ENCODE results near the gene LCNL1. TPM values are rescaled to one million over a fixed set of nuclear protein-coding genes. Genes with fewer than 3 reads are reported as not detected.
A peak's percentile ranks its signal among the peaks of the same experiment; 100 is the strongest.

The LCNL1 gene
- total RNA-seq, 1 donor: 0.10 TPM

DNA sequence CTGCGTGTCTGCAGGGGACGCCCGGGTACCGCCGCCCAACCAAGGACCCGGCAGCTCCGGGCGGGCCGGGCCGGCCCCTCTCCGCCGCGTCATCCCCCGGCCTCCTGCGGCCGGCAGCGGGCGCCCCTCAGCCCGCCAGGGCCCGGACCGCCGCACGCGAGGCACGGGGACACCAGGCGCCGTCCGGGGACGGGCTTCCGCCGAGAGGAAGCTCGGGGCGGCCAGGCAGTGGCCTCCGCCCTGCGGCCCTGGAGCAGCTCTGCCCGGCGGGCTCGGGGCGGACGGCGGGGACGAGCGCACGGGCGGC lies 38.6 kb upstream of the LCNL1 start:
- no peaks in the 10 kb centered on the region for H3K9me3 ChIP-seq (ENCODE audit: low read depth, low read length)
- no peaks in the 10 kb centered on the region for H3K27me3 ChIP-seq (ENCODE audit: insufficient read depth, low read length)
- peak overlapping the region; percentile 79 for H3K4me3 ChIP-seq (ENCODE audit: low read length)
- peaks cover 24% of the 10 kb centered on the region for H3K4me1 ChIP-seq (ENCODE audit: insufficient read depth, low read length)

DNA sequence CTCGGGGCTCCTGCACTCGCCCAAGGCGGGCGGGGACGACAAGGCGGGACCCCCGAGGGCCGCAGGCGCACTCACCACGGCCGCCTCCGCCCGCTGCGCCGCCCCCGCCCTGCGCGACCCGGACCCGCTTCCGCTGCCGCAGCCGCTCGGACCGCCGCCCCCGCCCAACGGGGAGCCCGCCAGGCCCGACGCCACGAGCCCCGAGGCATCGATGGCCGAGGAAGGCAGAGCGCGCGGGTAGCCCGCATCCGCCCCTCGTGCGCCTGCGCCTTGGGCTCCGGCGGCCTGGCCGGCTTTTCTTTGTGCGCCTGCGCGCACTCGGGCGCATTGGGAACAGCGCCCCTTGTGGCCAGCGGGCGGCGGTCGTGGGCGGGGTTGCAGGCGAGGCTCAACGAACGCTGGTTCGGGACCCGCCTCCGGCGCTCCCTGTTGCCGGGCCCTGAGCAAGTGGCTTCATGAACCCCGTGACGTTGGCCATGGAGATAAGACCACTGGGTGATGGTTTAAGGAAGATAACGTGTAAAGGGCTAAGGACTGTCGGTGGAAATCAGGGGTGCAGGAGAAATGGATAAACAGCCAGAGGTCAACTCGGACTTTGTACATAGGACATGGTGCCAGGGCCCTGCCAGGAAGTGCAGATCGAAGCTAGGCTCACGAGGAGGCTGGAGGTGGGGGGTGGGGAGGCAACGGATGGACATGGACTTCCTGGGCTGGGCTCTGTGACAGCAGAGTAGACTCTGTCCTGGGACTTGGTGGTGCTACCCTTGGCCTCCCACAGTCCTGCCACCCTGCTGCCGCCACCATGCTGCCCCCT lies 38.1 kb upstream of the LCNL1 start, which contains the start of the genes C8G and FBXW5:
C8G (plus strand) TSS at position 725 of the 814 bp plus-strand sequence; CDS start at position 803, 78 bp downstream.
FBXW5 (minus strand) TSS at position 220 of the 814 bp plus-strand sequence. CDS start 655 bp downstream, outside the sequence.
- Histone ChIP-seq H3K4me1 (ENCODE audit: insufficient read depth, low read length) (peaks cover 25% of the 10 kb centered on the region), H3K27me3 (ENCODE audit: insufficient read depth, low read length) (no peaks in the 10 kb centered on the region), H3K9me3 (ENCODE audit: low read depth, low read length) (no peaks in the 10 kb centered on the region), H3K4me3 (ENCODE audit: low read length) (peak within 1 kb of the TSS; percentile 79)

- H3K9me3 ChIP-seq (ENCODE audit: low read depth, low read length): no peaks in the 10 kb centered on the region
- H3K27me3 ChIP-seq (ENCODE audit: insufficient read depth, low read length): no peaks in the 10 kb centered on the region
- H3K4me1 ChIP-seq (ENCODE audit: insufficient read depth, low read length): peaks cover 31% of the 10 kb centered on the region
- H3K4me3 ChIP-seq (ENCODE audit: low read length): no peak overlapping the region
Observed at GRCh38 chr9:136945333-136946227, 37.2 kb upstream of the LCNL1 start.

DNA sequence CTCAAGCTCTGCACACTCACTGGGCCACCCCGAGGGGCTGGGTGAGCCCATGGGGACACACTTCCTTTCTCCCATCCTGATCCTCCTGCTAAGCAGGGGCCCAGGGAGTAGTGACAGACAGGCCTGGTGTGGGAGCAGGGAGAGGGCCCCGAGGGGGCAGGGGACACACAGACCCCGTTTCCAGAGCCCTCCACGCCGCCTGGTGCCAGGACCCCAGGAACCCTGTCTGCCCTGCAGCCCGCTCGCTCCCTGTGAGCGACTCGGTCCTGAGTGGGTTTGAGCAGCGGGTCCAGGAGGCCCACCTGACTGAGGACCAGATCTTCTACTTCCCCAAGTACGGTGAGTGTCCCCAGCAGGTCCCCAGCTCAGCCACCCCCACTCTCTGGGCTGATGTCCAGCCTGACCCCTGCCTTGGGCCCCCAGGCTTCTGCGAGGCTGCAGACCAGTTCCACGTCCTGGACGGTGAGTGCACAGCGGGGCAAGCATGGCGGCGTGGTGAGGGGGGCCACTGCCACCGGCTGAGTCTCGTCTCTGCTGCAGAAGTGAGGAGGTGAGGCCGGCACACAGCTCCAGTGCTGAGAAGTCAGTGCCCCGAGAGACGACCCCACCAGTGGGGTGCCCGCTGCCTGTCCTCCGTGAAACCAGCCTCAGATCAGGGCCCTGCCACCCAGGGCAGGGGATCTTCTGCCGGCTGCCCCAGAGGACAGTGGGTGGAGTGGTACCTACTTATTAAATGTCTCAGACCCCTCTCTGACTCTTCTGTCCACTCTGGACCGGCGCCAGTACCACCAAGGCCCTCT lies 36.4 kb upstream of the LCNL1 start:
- H3K4me3 ChIP-seq (ENCODE audit: low read length): no peak overlapping the region
- no peaks in the 10 kb centered on the region for H3K9me3 ChIP-seq (ENCODE audit: low read depth, low read length)
- peaks cover 35% of the 10 kb centered on the region for H3K4me1 ChIP-seq (ENCODE audit: insufficient read depth, low read length)
- no peaks in the 10 kb centered on the region for H3K27me3 ChIP-seq (ENCODE audit: insufficient read depth, low read length)

GRCh38 chr9:136947028-136947891 lies 35.5 kb upstream of the LCNL1 start:
- H3K4me3 ChIP-seq (ENCODE audit: low read length): no peak overlapping the region
- no peaks in the 10 kb centered on the region for H3K27me3 ChIP-seq (ENCODE audit: insufficient read depth, low read length)
- no peaks in the 10 kb centered on the region for H3K9me3 ChIP-seq (ENCODE audit: low read depth, low read length)
- peaks cover 35% of the 10 kb centered on the region for H3K4me1 ChIP-seq (ENCODE audit: insufficient read depth, low read length)

DNA sequence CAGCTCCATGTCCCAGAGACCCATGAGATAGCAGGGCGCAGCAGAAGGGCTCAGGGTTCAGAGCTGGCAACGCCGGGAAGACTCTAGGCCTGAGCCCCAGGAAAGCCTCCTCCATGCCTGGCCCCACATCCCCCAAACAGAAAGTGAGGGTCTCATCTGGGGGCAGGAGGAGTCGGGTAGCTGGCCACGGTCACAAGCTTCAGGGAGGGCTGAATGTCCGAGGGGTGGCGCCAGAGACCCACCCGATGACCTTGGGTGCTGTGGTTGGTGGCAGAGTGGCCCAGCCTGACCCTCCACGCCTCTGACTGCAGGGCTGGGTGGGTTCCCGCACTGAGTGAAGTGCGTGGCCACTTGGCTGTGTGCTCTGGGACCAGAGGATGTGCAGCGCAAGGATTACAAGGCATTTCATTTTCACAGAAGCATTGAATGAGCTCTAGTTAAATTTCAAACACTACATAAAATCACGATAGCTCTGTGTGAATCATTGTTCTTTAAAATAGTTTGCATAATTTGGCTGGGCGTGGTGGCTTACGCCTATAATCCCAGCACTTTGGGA lies 34.8 kb upstream of the LCNL1 start:
- Histone ChIP-seq H3K9me3 (ENCODE audit: low read depth, low read length) (no peaks in the 10 kb centered on the region), H3K27me3 (ENCODE audit: insufficient read depth, low read length) (no peaks in the 10 kb centered on the region), H3K4me1 (ENCODE audit: insufficient read depth, low read length) (peaks cover 33% of the 10 kb centered on the region), H3K4me3 (ENCODE audit: low read length) (no peak overlapping the region)

GRCh38 chr9:136949239-136949816 lies 33.5 kb upstream of the LCNL1 start:
- Histone ChIP-seq H3K4me3 (ENCODE audit: low read length) (peak overlapping the region; percentile 46), H3K4me1 (ENCODE audit: insufficient read depth, low read length) (peaks cover 26% of the 10 kb centered on the region), H3K27me3 (ENCODE audit: insufficient read depth, low read length) (no peaks in the 10 kb centered on the region), H3K9me3 (ENCODE audit: low read depth, low read length) (no peaks in the 10 kb centered on the region)

DNA sequence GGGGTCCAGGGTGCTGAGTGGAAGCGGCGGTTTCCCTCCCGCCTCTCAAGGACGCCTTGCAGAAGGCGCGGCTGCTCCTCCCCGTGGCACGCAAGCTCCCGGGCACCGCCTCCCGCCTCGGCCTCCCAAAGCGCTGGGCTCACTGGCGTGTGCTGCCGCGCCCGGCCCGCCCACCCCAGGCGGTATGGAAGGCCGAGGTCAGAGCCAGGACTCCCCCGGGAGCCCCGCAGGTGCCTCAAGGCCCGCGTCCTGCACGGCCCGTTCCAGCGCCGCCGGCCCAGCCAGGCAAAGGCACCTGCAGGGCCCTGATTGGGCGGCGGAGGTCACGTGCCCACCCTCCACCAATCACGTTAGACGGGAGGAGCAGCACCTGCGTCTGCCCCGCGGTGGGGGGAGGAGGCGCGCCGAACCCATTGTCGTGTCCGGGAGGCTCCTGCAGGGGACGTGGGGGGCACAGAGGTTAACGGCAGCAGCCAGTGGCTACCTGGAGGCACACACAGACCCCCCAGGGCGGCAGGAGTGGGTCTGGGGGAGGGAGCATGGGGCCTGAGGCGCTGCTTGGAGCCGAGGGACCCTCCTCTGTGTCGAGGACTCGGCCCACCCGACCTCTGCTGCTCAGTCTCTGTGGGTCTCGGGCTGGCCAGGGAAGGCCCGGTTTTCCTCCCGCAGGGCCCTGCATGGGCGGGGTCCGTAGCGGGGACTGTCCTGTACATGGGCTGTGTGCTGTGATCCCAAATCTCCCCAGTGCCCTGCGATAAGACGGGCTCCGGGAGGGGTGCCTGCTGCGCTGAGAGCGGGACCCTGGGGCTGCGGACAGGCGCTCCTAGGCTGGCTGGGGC lies 32.8 kb upstream of the LCNL1 start:
- Histone ChIP-seq H3K27me3 (ENCODE audit: insufficient read depth, low read length) (no peaks in the 10 kb centered on the region), H3K4me1 (ENCODE audit: insufficient read depth, low read length) (peaks cover 22% of the 10 kb centered on the region), H3K9me3 (ENCODE audit: low read depth, low read length) (no peaks in the 10 kb centered on the region), H3K4me3 (ENCODE audit: low read length) (peak overlapping the region; percentile 46)

- Histone ChIP-seq H3K9me3 (ENCODE audit: low read depth, low read length) (no peaks in the 10 kb centered on the region), H3K27me3 (ENCODE audit: insufficient read depth, low read length) (no peaks in the 10 kb centered on the region), H3K4me3 (ENCODE audit: low read length) (no peak overlapping the region), H3K4me1 (ENCODE audit: insufficient read depth, low read length) (peaks cover 19% of the 10 kb centered on the region)
Observed at GRCh38 chr9:136950656-136951276, 32.0 kb upstream of the LCNL1 start.

DNA sequence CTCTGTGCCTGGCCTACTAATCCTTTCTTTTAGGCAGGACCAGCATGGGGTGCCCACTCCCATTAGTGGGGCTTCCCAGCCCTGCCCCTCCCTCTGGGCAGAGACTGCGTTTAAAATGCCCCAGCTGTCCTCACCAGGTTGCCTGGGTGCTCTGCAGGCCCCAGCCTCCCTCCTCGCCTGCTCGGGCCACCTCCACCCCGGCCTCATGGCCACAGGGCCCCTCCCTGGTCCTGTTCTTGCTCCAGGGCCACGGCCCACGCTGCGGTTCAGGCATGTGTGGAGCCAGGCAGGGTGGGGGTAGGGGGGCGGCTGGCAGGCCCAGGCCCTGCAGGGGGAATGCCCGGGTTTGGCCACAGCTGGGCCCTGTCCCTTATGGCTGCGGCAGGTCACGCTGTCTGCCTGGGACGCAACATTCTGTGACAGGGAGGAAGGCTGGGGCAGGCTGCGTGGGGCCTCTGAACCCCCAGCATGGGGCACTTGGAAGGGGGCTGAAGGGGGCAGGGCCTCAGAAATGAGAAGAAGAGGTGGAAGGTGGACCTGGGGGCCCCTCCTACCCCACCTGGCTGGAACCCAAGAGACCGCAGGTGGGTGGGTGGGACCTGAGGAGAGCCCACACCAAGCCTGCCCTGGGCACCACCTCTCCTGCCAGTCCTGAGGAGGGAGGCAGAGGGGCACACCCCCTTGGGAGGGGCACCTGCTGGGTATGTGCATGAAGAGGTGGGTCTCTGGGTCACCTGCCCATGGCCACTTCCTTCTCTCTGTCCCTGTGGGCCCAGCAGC lies 31.1 kb upstream of the LCNL1 start, which contains the start of gene LCN12:
LCN12 (plus strand) TSS at position 733 of the 780 bp plus-strand sequence. CDS start 55 bp downstream, outside the sequence.
- Histone ChIP-seq H3K9me3 (ENCODE audit: low read depth, low read length) (no peaks in the 10 kb centered on the region), H3K27me3 (ENCODE audit: insufficient read depth, low read length) (no peaks in the 10 kb centered on the region), H3K4me1 (ENCODE audit: insufficient read depth, low read length) (peaks cover 19% of the 10 kb centered on the region), H3K4me3 (ENCODE audit: low read length) (no peak within 1 kb of the TSS)

GRCh38 chr9:136952321-136952850 lies 30.4 kb upstream of the LCNL1 start:
- Histone ChIP-seq H3K4me3 (ENCODE audit: low read length) (no peak overlapping the region), H3K27me3 (ENCODE audit: insufficient read depth, low read length) (no peaks in the 10 kb centered on the region), H3K9me3 (ENCODE audit: low read depth, low read length) (no peaks in the 10 kb centered on the region), H3K4me1 (ENCODE audit: insufficient read depth, low read length) (peaks cover 19% of the 10 kb centered on the region)
